RKO (cell line): ENCODE measurements around the gene POFUT2.

Experiments
- DNase-seq: peaks from one replicate; pipeline ENCODE4 v3.0.0-alpha.2; 2016; ENCODE audit warnings: low spot score

The POFUT2 gene

DNA sequence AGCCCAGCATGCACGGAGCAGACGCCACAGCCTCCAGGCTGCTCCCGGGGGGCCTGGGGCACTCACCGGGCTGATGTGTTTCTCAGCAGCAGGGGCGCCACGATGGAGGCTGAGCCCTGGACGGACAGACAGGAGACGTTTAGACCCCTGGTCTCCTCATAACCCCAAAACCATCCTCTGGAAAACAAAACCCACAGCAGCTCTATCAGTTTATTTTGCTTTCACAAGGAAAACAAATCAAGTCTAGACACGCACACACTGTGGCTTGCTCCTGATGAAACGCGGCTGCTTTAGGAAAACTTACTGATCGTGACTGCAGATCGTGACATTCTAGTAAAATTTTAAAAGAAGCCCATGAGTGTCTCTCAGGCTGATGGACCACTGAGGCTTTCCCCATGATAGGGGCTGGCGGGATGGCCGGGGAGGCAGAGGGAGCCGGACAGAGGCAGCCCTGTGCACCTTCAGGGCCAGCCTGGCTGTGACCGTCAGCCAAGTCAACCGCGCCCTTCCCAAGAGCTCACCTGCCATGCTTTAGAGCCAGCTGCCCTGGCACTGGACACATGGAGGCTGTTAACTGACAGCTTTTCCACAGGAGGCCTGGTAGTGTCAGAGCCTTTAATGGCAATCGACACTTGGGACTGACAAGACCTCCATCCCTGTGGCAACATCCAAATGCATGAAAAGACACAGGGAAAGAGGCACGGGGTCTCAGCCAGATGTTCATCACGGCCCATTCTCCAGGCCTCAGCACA is 5.2 kb downstream of the POFUT2 start:
- DNase-seq = no peak

DNA sequence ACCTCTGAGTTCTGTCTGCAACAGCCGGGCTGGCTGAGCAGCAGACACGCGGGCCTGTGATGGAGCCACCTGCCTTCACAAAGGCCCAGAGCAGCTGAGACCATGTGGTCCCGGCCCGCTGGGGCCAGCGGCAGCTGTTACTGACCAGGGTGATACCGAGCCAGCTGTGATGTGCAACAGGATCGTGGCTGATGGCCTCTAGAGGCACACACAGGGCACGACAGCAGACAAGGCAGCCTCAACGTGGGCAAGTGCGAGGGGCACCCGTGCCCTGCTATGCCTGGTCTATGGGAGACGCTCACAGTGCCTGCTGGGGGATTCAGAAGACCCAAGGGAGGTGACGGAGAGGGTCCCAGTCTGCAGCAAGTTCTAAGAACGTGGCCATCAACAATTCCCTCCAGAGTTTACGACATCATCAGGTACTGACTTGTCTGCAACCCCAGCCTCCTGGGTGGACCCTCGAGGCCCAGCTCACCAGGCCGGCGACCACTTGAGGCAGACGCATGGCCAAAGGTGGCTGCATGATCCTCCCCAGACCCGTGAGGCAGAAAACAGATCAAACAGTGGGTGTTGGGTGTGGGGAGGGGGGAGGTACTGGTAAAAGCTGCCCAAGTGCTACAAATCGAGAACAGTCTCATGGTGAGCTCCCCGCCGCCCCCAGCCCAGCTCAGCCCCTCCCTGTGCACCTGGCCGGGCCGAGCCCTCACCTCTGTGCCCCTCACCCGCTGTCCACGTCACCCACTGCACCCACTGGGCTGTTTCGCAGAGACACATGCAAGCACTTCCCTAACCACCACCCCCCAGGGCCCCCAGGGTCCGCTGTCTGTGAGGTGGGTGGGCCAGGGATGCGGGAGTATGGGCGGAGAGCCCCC is 6.0 kb downstream of the POFUT2 start:
- DNase-seq = no peak

DNA sequence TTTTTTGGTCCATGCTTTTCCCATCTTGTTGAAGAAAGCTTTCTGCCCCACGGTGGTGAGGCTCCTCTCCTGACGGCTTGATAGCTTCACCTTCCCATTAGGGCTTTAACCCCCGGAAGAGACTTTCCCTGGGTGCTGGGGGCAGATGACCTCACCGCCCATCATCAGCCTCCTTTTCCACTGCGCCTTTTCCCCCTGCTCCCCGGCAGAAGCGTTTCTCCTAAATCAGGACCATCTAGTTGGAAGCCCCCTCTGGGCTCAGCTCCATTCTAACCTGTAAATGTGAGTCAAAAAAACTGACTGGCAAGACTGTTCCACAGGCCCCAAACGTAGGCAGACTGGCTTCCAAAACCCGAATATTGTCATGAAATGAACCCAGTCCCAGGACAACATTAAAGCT is 6.7 kb downstream of the POFUT2 start:
- DNase-seq = no peak

DNA sequence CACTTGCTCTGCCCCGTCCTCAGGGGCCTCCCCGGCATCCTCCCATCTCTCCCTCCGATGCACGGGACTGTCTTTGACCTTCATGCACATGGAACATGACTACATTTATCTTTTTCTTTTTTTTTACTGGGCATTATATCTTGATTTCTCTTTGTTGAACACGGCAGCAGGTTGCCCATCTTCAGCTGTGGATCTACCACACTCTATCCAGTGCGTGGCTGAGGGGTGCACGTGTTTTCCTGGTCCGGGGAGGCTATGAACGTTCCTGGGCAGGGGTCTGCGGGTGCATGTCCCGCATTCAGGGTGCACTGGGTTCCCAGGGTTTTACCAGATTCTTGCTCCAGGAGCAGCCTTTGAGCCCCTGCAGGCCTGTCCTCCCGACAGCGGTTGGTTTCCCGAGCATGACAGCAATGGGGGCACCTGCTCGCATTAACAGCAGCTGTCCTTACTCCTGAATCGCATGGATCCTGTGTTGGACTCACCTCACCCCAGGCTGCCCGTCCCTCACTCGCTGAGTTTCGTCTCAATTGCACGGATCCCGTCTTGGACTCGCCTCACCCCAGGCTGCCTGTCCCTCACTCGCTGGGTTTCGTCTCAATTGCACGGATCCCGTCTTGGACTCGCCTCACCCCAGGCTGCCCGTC is 7.4 kb downstream of the POFUT2 start:
- no peak for DNase-seq

DNA sequence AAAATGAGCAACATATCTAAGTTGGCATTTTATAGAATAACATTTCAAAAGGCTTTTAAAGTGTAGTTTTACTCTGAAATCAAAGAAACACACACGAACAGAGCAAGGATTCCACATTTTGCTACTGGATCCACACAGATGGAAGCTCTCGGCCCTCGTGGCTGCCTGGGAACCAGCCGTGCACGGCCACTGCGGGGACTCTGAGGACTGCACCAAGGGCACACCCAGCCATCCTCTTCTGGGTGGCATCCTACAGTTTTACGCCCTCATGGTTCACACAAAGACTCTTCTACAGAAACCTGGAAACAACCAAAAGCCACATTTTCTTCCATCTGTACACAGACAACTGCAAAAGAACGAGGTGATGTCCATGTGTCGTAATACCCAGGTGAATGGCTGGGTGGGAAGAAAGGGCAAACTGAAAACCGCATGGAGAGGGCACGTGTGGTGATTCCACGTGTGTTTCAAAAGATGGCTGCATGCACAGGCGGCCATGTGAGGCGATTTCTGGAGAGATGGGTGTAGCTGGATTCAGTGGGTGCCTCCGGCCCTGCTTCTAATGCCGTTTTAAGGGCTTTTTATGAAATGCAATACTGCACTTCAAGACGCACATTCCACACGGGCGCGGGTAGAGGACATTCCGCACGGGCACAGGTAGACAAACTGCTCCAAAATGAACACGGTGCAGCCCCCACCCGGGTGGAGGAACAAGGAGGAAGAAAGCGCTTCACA is 8.1 kb downstream of the POFUT2 start:
- no peak for DNase-seq

DNA sequence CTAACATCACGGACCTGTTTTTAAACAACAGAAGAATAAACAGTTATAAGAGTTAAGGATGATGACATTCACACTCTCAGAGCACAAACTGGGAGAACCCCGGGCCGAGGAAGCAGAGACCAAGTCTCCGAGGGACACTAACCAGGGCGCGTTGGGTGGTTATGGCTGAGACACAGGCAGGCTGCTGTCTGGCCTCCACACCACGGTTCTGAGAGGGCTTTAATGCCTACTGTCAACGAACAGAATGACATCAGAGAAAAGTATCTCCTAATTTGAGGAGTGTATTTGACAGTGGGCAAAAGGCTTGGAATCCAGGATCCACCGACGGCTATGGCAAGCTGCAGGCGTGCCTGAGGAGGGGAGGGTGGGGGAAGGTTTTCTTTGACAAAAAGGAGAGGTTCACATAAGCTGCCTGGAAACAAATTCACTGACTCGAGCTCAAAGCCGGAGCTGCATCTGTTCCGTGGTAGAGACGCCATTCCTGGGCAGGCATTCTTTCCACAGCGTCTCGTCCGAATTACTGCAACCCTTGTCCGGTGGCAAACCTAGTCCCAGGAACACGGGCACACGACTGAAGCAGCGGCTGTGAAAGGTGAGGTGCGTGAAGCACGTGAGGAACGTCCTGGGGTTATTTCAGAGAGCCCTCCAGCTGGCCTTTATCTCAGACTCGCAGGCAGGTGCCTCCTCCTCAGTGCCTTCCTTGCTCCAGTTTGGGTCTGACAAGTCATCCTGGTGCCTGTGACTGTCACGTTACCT is 9.4 kb downstream of the POFUT2 start:
- DNase-seq = no peak

DNA sequence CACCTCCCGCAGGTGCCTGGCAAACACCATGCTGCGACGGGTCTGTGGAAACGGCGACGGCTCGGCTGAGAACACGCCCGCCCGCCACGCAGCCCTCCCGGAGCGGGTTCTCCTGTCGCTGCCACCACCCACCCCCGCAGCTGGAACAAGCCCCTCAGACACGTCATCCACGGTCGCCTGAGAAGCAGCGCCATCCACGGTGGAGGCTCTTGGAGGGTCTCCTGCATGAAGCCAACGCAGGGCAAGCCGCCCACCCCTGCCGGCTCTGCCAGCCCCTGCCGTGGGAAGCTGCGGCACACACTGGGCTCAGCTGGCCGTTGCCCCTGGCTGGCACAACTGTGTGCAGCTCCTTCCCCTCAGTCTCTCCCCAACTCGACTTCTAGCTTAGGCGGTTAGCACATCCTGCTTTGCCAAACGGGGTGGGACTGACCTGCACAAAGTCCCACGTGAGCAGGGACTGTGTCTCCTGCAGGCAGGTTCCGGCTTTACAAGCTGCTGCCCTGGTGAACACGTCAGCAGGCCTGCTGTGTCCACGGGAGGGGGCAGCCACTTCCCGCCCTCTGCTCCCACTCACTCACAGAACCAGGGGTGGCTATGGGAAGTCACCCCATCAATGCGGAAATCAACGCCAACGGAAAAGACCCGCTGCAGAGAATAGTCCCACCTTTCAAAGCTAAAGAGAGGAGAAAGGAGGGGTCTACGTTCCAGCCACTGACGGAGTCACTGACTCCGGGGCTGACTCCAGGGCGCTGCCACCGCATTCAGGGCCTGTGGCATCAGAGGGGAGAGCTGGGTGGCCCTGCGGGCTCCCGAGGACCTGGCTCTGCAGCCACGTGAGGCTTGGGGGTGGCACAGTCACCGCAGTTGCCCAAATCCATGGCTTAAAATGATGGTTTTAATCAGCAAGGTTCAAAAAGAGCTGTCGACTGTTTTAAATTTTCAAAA is 10.3 kb downstream of the POFUT2 start:
- DNase-seq = no peak

DNA sequence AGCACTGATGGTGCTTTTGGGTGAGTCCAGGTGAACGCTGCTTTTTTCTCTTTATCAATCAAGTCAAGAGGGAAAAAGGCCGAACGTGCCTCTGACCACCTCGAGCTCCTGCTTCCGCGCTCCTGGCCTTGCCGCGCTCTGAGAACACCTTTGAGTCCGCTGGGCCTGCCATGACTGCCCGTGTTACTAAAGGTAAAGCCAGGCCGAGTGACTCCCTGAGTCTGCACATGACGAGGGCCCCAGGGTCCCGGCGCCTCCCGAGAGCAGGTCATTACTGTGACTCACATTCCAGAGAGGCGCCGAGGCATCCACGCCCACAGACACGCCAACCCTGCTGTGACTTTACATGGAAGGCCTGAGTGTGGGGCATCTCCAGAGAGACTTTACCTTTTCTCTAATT is 11.1 kb downstream of the POFUT2 start:
- no peak for DNase-seq

DNA sequence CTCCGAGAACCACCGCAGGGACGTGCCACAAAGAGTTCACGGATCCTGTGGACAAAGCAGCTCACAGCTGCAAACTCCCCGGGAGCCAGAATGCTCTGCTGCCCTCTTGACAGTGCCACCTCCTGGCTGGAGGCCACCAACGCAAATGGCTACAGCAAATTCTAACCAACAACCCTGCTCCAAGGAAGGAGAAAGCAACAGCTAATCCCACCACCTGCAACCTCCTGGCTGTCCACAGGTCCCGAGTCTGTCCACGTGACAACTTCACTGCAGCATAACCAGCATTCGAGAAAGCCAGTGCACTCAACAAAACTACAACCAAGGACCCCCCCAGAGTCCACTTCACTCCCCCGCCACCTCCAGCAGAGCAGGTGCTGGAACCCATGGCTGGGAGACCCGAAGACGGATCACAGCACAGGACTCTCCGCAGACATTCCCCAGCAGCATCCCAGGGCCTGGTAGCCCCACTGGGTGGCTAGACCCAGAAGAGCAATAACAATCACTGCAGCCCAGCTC is 17.3 kb downstream of the POFUT2 start:
- DNase-seq = peak; percentile 18

DNA sequence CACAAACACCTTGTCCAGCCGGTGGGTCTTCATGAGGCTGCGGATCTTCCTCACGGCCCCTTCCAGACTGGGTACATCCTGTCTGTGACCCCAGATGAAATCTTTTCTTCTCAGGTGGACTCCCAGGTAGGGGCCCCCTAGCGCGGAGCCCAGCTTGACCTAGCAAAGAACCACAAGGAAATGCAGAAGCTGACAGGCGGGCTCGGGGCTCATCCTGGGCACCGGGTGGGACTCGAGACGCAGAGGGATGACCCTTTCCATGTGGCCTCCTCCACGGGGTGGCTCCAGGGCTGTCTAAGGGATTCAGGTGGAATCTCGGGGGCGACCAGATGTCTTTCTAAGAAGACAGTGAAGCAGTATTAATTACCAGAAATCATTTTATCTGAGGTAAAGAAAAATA is 17.8 kb downstream of the POFUT2 start:
- DNase-seq = no peak

DNA sequence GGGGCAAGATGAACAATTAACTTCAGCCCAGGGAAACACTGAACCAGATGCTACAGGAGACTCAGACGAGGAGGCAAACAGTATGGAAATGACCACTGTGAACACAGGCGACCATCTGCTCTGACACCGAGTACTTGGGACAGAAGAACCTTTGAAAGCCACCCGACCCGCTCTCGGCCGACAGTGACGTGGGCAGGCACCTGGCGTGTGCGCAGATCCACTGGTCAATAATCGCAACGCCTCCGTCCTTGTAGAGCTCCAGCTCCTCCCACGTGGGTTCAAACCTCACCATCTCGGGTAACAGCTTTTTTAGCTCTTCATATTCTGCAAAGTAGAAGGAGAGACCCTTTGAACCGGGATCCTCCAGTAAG is 20.3 kb downstream of the POFUT2 start:
- no peak for DNase-seq

DNA sequence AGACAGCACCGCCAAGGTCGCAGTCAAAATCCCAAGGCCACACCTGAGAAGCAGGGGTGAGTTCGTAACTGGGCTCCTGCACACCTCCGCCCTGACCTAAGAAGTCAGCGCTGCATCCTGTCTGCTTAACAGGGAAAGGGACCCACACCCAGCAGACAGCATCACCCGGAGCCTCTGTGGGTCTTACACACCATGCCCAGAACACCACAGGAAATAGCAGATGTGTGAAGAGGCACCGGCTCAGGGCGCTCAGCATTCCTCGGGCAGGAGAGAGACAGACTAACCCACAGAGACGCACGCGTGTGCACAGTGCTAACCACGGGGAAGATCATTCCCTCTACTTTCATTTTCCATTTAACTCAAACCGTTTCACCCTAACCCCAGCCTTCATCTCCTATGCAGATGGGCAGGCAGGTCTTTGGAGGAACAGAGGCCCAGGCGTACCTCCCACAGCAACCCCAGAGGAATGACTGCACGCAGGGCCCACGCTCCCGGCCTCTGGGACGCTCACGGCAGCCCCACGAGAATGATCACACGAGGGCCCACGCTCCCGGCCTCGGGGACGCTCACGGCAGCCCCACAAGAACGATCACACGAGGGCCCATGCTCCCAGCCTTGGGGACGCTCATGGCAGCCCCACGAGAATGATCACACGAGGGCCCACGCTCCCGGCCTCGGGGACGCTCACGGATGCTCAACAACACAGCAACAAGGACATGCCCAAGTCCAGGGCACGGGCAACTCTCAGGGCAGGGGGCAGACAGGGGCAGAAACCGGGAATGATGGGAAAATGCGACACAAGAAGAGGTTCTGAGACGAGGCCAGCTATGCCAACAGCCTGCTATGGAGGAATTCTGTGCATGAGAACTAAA is 20.9 kb downstream of the POFUT2 start:
- DNase-seq = no peak

DNA sequence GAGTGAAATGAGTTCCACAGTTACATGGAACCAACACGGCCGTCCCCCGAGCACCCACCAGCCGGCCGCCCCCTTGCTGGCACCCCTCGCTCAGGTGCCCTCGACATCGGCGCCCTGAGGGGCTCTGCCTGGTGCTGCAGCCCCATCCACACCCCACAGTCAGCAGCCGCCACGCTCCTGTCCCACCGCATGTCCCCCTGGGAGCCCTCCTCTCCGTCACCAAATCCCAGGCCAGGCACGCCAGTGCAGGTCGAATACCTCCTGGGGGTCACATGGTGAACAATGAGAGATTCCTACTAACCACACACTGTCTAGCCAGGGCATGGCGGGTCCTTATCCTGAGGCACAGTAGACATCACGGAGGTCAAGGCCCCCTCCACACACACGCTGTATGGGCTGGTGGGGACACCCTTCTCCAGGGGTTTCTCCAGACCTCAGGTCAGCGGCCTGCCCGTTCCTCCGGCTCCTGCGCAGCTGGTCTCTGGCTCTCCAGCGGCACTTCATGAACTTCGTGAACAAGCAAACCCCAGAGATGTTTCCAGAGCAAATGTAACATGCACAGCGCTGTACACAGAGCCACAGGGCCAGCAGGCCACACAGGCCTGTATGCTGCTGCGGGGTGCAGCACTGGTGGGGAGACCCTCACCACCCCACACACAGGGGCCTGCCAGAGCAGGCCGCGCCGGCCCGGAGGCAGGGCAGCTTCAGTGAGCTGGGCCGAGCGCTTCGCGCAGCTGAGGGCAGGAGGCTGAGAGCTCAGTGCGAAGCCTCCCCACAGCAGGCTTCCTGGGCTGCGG is 21.8 kb downstream of the POFUT2 start:
- no peak for DNase-seq

DNA sequence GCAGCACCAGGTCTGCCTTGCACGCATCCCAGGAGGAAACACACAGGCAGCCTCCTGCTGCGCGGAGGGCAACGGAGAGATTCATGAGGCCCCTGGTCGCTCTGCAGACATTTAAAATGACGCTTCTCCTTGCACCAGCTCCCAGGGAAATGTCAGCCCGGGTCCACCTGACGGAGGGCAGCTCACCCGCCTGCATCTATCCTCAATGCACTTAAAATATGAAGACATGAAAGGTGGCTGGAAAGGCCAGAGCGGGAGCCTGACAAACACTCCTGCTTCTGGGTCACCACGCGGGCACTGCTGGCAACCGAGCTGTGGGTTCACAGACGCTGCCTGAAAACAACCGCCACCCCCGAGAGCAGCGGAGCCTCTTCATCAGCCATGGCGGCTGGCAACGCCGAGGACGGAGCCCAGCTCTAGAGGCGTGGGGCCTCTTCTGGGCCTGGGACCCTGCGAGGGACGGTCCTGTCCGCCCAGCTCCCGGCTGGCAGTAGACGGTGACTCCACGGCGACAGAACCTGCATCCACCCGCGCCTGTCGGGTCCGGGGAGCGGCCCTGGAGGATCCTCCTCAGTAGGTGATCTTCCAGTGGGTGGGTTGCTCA is 22.7 kb downstream of the POFUT2 start:
- DNase-seq = no peak

DNA sequence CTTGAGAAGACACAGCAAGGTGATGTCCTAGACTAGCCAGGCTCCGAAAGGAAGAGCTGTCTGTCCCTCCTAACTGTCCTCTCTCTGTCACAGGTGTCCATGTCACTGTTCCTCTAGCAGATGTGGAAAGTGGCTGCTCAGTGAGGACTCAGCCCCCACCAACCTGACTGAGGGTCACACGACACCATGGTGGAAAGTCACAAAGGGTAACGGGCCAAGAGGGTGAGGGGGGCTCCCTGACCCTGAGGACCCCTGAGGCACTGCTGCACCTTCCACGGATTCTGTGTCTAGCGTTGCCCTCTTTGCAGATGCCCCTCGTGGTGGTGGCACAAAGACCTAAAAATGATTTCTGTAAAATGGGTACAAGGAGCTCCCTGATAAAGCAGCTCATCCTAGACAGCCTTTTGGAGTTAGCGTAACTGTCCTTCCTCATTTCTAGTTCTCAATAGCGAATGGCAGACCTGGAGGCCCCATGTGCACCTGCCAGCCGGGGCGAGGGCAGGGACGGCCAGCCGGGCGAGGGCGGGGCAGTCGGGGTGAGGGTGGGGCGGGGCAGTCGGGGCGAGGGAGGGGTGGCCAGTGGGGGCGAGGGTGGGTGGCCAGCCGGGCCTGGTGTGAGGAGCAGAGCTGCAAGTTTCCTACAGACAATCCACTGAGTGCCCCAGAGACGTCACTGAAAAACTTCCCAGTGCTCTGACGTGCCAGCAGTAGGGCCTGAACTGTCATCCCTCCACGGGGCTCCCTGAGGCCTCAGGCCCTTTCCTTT is 23.4 kb downstream of the POFUT2 start:
- DNase-seq = no peak

DNA sequence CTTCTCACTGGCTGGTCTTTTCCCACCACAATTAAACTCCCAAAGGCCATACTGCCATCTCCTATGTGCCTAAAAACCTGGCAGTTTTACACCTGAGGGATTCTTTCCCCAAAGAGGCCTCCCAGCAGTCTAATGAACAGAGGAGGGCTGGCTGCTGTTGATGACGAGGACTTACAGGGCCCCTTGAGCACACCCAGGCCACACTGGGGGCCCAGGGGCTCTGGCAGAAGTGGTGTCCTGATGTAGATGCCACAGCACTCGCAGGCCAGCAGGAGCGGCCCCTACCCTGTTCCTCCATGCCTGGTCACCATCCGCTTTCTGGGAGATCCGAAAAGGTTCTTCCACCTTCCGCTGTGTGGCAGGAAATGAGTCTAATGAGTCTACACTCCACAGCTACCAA is 24.2 kb downstream of the POFUT2 start:
- no peak for DNase-seq

DNA sequence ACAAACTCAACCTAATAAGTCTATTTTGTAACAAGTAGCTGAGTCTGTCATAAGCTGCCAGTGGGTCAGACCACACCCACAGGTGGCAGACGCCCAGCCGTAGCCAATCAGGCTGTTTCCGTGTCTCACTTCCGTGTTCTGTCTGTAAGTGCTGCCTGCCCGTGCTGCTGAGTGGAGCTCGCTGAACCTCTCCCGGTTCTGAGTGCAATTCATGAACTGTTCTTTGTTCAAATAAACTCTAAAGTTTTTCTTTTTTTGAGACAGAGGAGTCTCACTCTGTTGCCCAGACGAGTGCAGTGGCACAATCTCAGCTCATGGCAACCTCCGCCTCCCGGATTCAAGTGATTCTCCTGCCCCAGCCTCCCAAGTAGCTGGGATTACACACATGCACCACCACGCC is 25.1 kb downstream of the POFUT2 start:
- no peak for DNase-seq
